Activated CD8-positive, alpha-beta T cell treated with anti-CD3 and anti-CD28 coated beads for 36 hours (primary cell): Measurements from ENCODE around the gene IFI27L2. TPM values are rescaled to one million over a fixed set of nuclear protein-coding genes. Genes with fewer than 3 reads are reported as not detected.
A peak's percentile ranks its signal among the peaks of the same experiment; 100 is the strongest.

Source experiments
- ATAC-seq: fragments of 200-7000 bp; cut with Tn5 transposase; one replicate; pipeline ENCODE4 v1.10.0; 2021; ENCODE audit warnings: mild to moderate bottlenecking, moderate library complexity
- CTCF ChIA-PET: fragments of 350-600 bp; sonication (Branson Sonifier 250); formaldehyde crosslinking; loops from one replicate; lab custom pipeline; 2021; ENCODE audit warnings: antibody characterized with exemption; lab: Charles Lee
- POLR2A ChIA-PET: fragments of 350-600 bp; sonication (Branson Sonifier 250); formaldehyde crosslinking; loops from one replicate; lab custom pipeline; 2021; ENCODE audit warnings: antibody characterized with exemption; lab: Charles Lee
- DNase-seq: peaks from one replicate; pipeline ENCODE4 v3.0.0-alpha.2; 2020
- H3K27ac Mint-ChIP-seq: one replicate; pipeline ENCODE4 v1.8.0; 2021; ENCODE audit warnings: mild to moderate bottlenecking, mixed read lengths
- H3K27me3 Mint-ChIP-seq: one replicate; pipeline ENCODE4 v1.8.0; 2021; ENCODE audit warnings: mixed read lengths
- H3K36me3 Mint-ChIP-seq: one replicate; pipeline ENCODE4 v1.8.0; 2021; ENCODE audit warnings: low read depth, mixed read lengths
- H3K4me1 Mint-ChIP-seq: one replicate; pipeline ENCODE4 v1.8.0; 2021; ENCODE audit warnings: low read depth, mixed read lengths
- H3K4me3 Mint-ChIP-seq: one replicate; pipeline ENCODE4 v1.8.0; 2021; ENCODE audit warnings: mild to moderate bottlenecking, moderate library complexity, mixed read lengths
- H3K9me3 Mint-ChIP-seq: one replicate; pipeline ENCODE4 v1.8.0; 2021; ENCODE audit warnings: mixed read lengths
- intact Hi-C: fragments of 100-400 bp; cut with micrococcal nuclease; formaldehyde crosslinking; loops from one replicate; pipeline ENCODE4 v1.10.0; 2022
- total RNA-seq, 2 experiments: library from RNA; stranded (reverse); gene quantifications; one replicate each; pipeline ENCODE4 v1.2.3, GENCODE V29; 2021
- TF ChIP-seq, protein P1 (sequence below): fragments of 200-600 bp; IDR thresholded peaks from one replicate; pipeline ENCODE4 v1.8.0; 2022; ENCODE audit warnings: antibody characterized with exemption, mild to moderate bottlenecking

The IFI27L2 gene
- total RNA-seq, 2 experiments from 2014 or later, result 43.0 to 44.5 TPM

DNA sequence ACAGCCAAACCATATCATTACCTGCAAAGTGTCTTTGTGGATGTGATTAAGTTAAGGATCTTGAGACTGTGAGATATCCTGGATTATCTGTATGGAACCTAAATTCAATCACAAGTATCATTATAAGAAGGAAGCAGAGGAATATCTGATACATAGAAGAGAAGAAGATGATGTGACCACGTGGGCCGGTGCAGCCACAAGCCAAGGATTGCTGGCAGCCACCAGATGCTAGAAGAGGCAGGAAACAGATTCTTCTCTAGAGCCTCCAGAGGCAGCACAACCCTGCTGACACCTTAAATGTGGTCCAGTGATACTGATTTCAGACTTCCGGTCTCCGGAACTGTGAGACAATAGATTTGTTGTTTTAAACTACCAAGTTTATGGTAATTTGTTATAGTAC is 6.1 kb upstream of the IFI27L2 start:
- peaks cover 5% of the 10 kb centered on the region for H3K9me3 Mint-ChIP-seq
- intact Hi-C loops, result loop anchor here (10.0 kb wide), 1 partner anchor 181 kb away; no protein-coding TSS in a partner anchor
- DNase-seq, result no peak
- no peak for ATAC-seq
- H3K27me3 Mint-ChIP-seq, result peaks cover 15% of the 10 kb centered on the region
- H3K27ac Mint-ChIP-seq, result no peak overlapping the region
- POLR2A ChIA-PET, result no interaction called here
- H3K4me1 Mint-ChIP-seq, result peaks cover 3% of the 10 kb centered on the region
- TF ChIP-seq, protein P1, sequence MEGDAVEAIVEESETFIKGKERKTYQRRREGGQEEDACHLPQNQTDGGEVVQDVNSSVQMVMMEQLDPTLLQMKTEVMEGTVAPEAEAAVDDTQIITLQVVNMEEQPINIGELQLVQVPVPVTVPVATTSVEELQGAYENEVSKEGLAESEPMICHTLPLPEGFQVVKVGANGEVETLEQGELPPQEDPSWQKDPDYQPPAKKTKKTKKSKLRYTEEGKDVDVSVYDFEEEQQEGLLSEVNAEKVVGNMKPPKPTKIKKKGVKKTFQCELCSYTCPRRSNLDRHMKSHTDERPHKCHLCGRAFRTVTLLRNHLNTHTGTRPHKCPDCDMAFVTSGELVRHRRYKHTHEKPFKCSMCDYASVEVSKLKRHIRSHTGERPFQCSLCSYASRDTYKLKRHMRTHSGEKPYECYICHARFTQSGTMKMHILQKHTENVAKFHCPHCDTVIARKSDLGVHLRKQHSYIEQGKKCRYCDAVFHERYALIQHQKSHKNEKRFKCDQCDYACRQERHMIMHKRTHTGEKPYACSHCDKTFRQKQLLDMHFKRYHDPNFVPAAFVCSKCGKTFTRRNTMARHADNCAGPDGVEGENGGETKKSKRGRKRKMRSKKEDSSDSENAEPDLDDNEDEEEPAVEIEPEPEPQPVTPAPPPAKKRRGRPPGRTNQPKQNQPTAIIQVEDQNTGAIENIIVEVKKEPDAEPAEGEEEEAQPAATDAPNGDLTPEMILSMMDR, result no peak
- H3K36me3 Mint-ChIP-seq, result no peaks in the 10 kb centered on the region
- no peak overlapping the region for H3K4me3 Mint-ChIP-seq
- CTCF ChIA-PET, result interaction anchor here (2.2 to 8.5 kb wide), 3 partner anchors 45 to 101 kb away, joined by 6 to 115 read pairs (median 92); no protein-coding TSS in a partner anchor

DNA sequence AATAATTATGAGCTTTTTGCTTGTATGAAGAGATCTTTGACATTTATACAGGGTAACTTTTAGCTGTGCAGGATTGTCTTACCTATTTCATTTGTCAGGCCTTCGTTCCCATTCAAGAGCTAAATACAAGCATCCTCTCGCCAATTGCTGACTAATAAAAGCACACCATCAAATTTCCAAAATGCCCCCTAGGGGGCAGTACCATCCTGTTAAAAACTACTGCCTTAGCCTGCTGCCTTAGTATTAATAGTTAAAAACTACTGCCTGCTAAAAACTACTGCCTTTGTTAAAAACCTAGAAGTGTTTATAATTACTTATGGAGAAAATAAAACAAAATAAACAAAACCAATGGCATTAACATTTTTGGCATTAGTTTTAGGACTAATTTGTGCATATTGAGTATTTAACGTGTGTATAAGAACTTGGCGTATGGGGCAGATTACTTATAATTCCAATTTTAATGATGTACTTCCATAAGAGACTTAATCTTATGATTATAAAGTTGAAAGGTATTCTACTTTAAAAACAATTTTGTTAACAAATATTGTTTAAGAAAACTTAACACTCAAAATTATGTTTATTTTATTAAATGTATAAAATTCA is 3.0 kb upstream of the IFI27L2 start:
- peaks cover 13% of the 10 kb centered on the region for H3K27me3 Mint-ChIP-seq
- POLR2A ChIA-PET, result interaction anchor here (0.9 to 1.6 kb wide), 2 partner anchors 12 to 43 kb away, joined by 3 to 4 read pairs; no protein-coding TSS in a partner anchor
- DNase-seq, result peak; percentile 79
- ATAC-seq, result no peak
- peaks cover 5% of the 10 kb centered on the region for H3K9me3 Mint-ChIP-seq
- intact Hi-C loops, result loop anchor here (5.0 to 10.0 kb wide), 2 partner anchors 178 to 355 kb away; no protein-coding TSS in a partner anchor
- CTCF ChIA-PET, result interaction anchor here (0.6 to 7.6 kb wide), 46 partner anchors 8 to 477 kb away, joined by 3 to 72 read pairs (median 4); partner anchors contain the start of genes DDX24, IFI27L1, OTUB2 and PPP4R4
- H3K36me3 Mint-ChIP-seq, result no peaks in the 10 kb centered on the region
- TF ChIP-seq, protein P1, result peak; percentile 85
- peaks cover 17% of the 10 kb centered on the region for H3K4me1 Mint-ChIP-seq
- H3K27ac Mint-ChIP-seq, result no peak overlapping the region
- no peak overlapping the region for H3K4me3 Mint-ChIP-seq

DNA sequence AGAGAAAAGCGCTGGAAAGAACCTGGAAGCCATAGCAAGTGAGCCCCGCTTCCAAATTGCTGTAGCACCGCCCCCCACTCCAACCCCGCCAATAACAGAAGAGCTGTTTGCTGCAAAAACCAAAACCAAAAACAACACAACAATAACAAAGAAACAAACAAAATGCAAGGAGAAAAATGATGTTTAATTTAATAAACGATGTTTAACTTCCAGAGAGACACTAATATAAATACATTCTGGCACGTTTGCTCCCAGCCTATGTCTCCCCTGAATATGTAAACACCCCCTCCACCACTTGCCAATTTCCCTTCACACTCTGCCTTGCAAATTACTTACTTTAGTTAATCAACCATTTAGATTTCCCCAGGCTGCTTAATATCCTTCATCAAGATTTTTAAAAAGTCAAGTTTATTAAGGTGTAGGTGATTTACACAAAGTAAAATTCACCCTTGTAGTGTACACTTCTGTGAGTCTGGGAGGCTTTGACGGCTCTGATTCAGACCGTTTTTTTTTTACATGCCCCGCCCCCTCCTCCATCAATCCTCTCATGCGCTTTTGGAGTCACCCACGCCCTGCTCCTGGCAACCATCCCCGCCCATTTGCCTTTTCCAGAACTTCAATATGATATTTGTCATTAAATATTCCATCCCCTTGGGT is 482 bp upstream of the IFI27L2 start:
- H3K9me3 Mint-ChIP-seq, result no peaks in the 10 kb centered on the region
- peak overlapping the region; percentile 66 for H3K27ac Mint-ChIP-seq
- H3K36me3 Mint-ChIP-seq, result peaks cover 1% of the 10 kb centered on the region
- peak; percentile 58 for DNase-seq
- peak overlapping the region; percentile 76 for H3K4me3 Mint-ChIP-seq
- H3K27me3 Mint-ChIP-seq, result peaks cover 3% of the 10 kb centered on the region
- TF ChIP-seq, protein P1, result peak; percentile 18
- H3K4me1 Mint-ChIP-seq, result peaks cover 15% of the 10 kb centered on the region
- intact Hi-C loops, result loop anchor here (5.0 to 10.0 kb wide), 2 partner anchors 175 to 357 kb away; no protein-coding TSS in a partner anchor
- ChIA-PET CTCF (interaction anchor here (0.8 to 7.6 kb wide), 10 partner anchors 13 to 234 kb away, joined by 3 to 72 read pairs (median 6); no protein-coding TSS in a partner anchor), POLR2A (interaction anchor here (1.0 to 1.8 kb wide), 3 partner anchors 45 to 51 kb away, joined by 3 to 10 read pairs (median 3); partner anchors contain the start of genes DDX24 and IFI27L1)
- peak; percentile 45 for ATAC-seq

DNA sequence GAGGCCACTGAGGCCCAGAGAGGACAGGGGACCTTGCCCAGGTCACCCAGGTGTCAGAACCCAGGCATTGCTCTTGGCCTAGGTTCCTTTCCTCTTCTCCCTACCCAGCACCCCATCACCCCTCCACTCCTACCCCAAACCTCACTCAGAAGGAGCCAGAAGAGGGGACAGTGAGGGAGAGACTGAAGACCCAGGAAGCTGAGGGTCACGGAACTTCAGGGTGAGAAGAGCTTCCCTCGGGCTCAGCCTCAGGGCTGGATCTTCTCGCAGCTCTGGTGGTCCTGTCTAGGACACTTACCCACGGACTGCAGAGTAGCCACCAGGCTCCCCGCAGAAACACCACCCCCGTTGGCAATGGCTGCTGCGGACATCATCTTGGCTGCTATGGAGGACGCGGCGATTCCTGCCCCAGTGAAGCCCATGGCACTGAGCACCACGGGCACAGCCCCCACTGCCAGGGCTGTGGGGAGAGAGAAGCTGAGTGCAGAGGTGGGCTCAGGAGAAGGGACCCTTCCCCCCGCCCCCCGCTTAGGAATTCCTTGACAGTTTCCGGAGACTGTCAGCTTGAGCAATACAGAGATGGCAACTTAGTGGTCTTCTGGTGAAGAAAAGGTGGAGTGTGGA is 1.1 kb downstream of the IFI27L2 start:
- peak overlapping the region; percentile 76 for H3K4me3 Mint-ChIP-seq
- TF ChIP-seq, protein P1, result no peak
- no peaks in the 10 kb centered on the region for H3K27me3 Mint-ChIP-seq
- DNase-seq, result no peak
- peaks cover 1% of the 10 kb centered on the region for H3K36me3 Mint-ChIP-seq
- H3K4me1 Mint-ChIP-seq, result peaks cover 15% of the 10 kb centered on the region
- peak overlapping the region; percentile 66 for H3K27ac Mint-ChIP-seq
- ChIA-PET CTCF (interaction anchor here (1.0 to 7.6 kb wide), 6 partner anchors 8 to 111 kb away, joined by 4 to 72 read pairs (median 8); no protein-coding TSS in a partner anchor), POLR2A (interaction anchor here (0.9 to 1.8 kb wide), 3 partner anchors 8 to 47 kb away, joined by 3 to 10 read pairs (median 3); partner anchors contain the start of genes DDX24 and IFI27L1)
- no peak for ATAC-seq
- no peaks in the 10 kb centered on the region for H3K9me3 Mint-ChIP-seq
- intact Hi-C loops, result no loop called here
